Parathyroid adenoma (tissue), 2 donors: Measurements from ENCODE around the gene UTP11.

ENCODE experiments used
- H2AFZ ChIP-seq: fragments of 300-600 bp; sonication (generic); one replicate; pipeline ENCODE4 v1.7.0; 2017; ENCODE audit warnings: antibody characterized with exemption, mild to moderate bottlenecking
- H3K27ac ChIP-seq: fragments of 300-600 bp; sonication (generic); one replicate; pipeline ENCODE4 v1.7.0; 2017
- H3K27me3 ChIP-seq: fragments of 300-600 bp; sonication (generic); one replicate; pipeline ENCODE4 v1.7.0; 2017; ENCODE audit warnings: low read length; ENCODE audit not compliant: control insufficient read depth, insufficient read depth
- H3K36me3 ChIP-seq: fragments of 300-600 bp; sonication (generic); one replicate; pipeline ENCODE4 v1.7.0; 2017; ENCODE audit warnings: low read length; ENCODE audit not compliant: control insufficient read depth, insufficient read depth
- H3K4me1 ChIP-seq: fragments of 300-600 bp; sonication (generic); one replicate; pipeline ENCODE4 v1.7.0; 2017; ENCODE audit warnings: control low read depth
- H3K4me2 ChIP-seq: fragments of 300-600 bp; sonication (generic); one replicate; pipeline ENCODE4 v1.7.0; 2017; ENCODE audit warnings: low read length
- H3K4me3 ChIP-seq: fragments of 300-600 bp; sonication (generic); one replicate; pipeline ENCODE4 v1.7.0; 2017; ENCODE audit warnings: low read depth, low read length
- H3K79me2 ChIP-seq: fragments of 300-600 bp; sonication (generic); one replicate; pipeline ENCODE4 v1.7.0; 2017; ENCODE audit warnings: control low read depth
- H3K9ac ChIP-seq: fragments of 300-600 bp; sonication (generic); one replicate; pipeline ENCODE4 v1.7.0; 2017; ENCODE audit warnings: mild to moderate bottlenecking
- H3K9me3 ChIP-seq: fragments of 300-600 bp; sonication (generic); one replicate; pipeline ENCODE4 v1.7.0; 2017; ENCODE audit warnings: low read length; ENCODE audit not compliant: control insufficient read depth
- TF ChIP-seq, protein P1 (sequence below): fragments of 300-600 bp; sonication (generic); IDR thresholded peaks from one replicate; pipeline ENCODE4 v1.7.0; 2017; ENCODE audit warnings: antibody characterized with exemption, mild to moderate bottlenecking
- donor health status: primary hyperparathyroidism.

The UTP11 gene

DNA sequence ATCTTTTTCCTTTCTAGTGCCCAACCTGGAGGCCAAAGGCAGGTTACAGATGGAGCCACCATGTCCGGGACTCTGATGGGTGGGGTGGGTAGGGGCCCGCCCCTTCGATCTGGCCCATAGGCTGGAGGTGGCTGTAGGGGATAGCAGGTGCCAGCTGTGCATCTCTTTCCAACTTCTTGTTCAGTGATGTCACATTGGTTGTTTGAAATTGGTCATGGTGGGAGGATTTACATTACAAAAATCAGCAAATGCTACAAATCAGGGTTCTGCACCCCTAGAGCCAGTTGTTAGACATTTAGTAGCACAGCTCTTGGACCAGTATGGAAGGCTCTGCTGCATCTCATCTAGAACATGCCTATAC lies 56.4 kb downstream of the UTP11 start:
- no peak overlapping the region for H3K4me2 ChIP-seq
- TF ChIP-seq, protein P1, sequence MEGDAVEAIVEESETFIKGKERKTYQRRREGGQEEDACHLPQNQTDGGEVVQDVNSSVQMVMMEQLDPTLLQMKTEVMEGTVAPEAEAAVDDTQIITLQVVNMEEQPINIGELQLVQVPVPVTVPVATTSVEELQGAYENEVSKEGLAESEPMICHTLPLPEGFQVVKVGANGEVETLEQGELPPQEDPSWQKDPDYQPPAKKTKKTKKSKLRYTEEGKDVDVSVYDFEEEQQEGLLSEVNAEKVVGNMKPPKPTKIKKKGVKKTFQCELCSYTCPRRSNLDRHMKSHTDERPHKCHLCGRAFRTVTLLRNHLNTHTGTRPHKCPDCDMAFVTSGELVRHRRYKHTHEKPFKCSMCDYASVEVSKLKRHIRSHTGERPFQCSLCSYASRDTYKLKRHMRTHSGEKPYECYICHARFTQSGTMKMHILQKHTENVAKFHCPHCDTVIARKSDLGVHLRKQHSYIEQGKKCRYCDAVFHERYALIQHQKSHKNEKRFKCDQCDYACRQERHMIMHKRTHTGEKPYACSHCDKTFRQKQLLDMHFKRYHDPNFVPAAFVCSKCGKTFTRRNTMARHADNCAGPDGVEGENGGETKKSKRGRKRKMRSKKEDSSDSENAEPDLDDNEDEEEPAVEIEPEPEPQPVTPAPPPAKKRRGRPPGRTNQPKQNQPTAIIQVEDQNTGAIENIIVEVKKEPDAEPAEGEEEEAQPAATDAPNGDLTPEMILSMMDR = no peak

DNA sequence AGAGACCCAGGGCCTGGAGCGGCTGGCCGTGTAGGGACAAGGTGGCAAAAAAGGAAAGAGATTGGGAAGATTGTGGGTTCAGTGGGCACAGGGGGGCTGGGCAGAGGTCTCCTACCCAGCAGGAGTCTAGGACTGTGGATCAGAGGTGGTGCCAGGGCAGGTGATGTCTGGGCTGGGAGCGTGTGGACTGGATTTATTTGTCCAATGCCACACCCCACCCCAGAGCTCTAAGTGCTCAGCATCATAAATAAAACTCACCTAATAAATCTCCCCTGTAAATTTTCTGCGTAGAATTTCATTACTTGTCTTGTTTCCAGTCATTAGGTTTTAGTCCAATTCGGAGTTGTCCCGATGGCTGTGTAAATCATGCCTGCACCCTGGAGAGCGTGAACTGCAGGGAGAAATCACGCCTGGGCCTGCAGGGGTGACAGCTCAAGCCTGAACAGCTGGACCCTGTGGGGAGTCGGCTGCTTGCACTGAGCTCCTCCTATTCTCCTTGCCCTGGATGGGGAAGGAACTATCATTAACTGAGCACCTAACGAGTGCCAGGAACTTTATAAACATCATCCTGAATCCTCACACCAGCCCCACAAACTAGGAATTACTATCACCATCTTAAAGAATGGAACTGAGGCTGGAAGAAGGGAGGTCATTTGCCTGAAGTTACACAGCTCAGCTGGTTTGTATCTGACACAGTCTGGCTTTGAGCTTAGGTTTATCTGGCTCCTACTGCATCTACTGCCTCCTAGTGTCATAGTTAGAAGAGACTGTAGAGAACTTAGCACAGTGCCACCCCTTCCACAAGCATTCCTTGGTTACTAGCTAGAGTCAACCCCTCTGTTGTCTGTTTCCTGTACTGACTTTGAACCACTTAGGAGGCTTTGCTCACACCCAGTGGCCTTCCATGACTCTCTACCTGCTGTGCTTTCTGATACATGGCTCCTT lies 59.0 kb downstream of the UTP11 start:
- no peak overlapping the region for H3K4me2 ChIP-seq
- H3K36me3 ChIP-seq = no peaks in the 10 kb centered on the region
- no peaks in the 10 kb centered on the region for H3K27me3 ChIP-seq
- H3K27ac ChIP-seq = no peak overlapping the region
- H3K4me3 ChIP-seq = no peak overlapping the region
- H3K9me3 ChIP-seq = no peaks in the 10 kb centered on the region
- H3K4me1 ChIP-seq = no peaks in the 10 kb centered on the region
- H2AFZ ChIP-seq = no peak overlapping the region
- no peak overlapping the region for H3K9ac ChIP-seq
- no peaks in the 10 kb centered on the region for H3K79me2 ChIP-seq
- TF ChIP-seq, protein P1 = no peak

More for the DNA sequence above, 56.4 kb downstream of the UTP11 start:
- Histone ChIP-seq H3K4me1 (no peaks in the 10 kb centered on the region), H3K36me3 (no peaks in the 10 kb centered on the region), H3K9ac (no peak overlapping the region), H3K27ac (no peak overlapping the region), H3K9me3 (no peaks in the 10 kb centered on the region), H3K79me2 (no peaks in the 10 kb centered on the region), H3K27me3 (no peaks in the 10 kb centered on the region), H2AFZ (no peak overlapping the region), H3K4me3 (no peak overlapping the region)

DNA sequence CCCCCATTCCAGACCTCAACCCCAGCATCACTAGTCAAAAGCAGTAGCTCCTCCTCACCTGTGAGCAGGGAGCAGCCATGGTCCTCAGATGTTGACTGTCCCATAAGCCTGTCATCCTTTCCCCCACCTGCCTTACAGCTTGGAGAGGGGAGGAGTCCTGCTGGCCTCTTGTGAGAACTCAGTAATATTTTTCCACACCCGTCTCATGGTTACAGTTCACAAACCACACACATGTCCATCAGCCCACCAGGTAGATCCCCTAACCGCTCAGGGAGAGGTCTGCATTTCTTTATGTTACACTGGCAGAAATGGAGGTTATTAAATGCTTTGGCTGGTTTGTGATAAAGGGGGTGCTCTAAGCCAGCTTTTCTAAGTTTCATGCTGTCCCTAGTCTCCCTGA lies 60.3 kb downstream of the UTP11 start:
- no peaks in the 10 kb centered on the region for H3K27me3 ChIP-seq
- H3K79me2 ChIP-seq = no peaks in the 10 kb centered on the region
- no peak overlapping the region for H3K4me3 ChIP-seq
- TF ChIP-seq, protein P1 = no peak
- H3K27ac ChIP-seq = no peak overlapping the region
- H3K9ac ChIP-seq = no peak overlapping the region
- H2AFZ ChIP-seq = no peak overlapping the region
- H3K9me3 ChIP-seq = no peaks in the 10 kb centered on the region
- H3K4me2 ChIP-seq = no peak overlapping the region
- H3K36me3 ChIP-seq = no peaks in the 10 kb centered on the region
- H3K4me1 ChIP-seq = no peaks in the 10 kb centered on the region

DNA sequence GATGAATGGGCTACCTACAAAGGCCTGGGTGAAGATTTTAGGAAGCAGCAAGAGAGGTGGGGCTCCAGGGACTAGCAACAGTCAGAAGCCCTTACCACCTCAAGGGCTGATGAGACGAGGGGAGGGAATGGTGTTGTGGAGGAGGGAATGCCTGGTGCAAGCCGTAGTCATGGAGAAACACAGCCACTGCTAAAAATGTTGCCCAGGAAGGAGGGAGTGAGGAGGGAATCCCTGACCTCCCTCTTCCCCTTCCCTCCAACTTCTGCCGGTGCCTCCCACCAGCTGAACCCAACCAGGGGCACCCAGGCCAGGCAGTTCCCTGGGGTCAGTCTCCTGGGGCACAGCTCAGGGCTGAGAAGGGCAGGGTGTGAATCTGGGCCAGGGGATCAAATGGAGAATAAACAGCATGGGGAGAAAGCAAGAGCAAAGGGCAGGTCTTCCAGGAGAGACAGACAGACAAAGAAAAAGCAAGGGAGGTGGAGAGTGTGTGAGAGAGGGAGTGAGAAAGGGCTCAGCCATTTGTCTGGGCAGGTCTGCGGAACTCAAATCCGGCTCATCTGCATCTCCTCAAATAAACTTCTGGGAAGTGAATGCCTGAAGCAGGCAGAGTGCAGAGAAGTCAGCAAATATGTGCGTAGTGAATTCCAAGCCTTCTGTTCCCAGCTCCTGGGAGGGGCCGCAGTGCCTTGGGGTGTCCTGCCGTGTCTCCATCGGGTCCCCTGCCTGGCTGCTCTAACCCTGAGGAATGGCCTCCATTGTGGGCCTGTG lies 61.2 kb downstream of the UTP11 start:
- H2AFZ ChIP-seq = no peak overlapping the region
- no peaks in the 10 kb centered on the region for H3K27me3 ChIP-seq
- H3K79me2 ChIP-seq = no peaks in the 10 kb centered on the region
- no peak overlapping the region for H3K27ac ChIP-seq
- TF ChIP-seq, protein P1 = no peak
- H3K4me2 ChIP-seq = no peak overlapping the region
- H3K36me3 ChIP-seq = no peaks in the 10 kb centered on the region
- no peaks in the 10 kb centered on the region for H3K4me1 ChIP-seq
- no peaks in the 10 kb centered on the region for H3K9me3 ChIP-seq
- no peak overlapping the region for H3K9ac ChIP-seq
- H3K4me3 ChIP-seq = no peak overlapping the region
